CD1c-positive myeloid dendritic cell (primary cell): ENCODE data around the gene PRKN.

Source experiments
- DNase-seq: peaks from one replicate; pipeline ENCODE4 v3.0.0-alpha.2; 2016; ENCODE audit errors: extremely low spot score

Gene PRKN

DNA sequence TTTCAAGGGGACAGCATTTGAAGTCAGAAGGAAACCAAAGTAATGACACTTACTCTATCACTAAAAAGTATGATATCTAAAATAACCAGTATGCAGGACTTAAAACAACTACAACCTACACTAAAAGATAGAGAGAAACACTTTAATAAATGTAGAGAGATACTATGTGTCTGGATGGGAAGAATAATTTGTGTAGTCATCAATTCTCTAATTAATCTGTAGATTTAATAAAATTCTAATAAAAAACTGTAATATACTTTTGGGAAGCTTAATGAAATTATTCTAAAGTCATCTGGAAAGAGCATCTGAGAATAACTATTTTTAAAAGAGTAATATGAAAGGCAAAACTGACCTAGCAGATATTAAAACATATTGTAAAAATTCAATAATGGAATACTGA lies 52.1 kb downstream of the PRKN start:
- DNase-seq: no peak

DNA sequence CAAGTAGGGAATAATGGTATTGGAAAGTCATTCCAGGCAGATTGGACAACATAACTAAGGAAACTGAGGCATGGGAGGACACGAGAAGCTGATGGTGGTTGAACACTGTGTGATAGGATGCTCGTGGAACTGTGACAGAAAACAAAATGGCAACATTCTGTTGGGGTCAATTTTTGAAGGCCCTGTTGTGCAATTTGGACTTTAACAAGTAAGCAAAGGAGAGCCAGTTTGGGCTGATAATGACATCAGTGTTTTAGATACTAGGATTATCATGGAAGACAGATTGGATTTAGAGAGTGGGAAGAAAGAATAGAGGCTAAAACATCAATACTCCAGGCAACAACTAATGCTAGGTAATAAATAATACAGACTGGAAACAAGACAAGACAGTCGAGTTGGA lies 53.1 kb downstream of the PRKN start:
- no peak for DNase-seq

GRCh38 chr6:162671580-162672165 lies 55.9 kb downstream of the PRKN start:
- DNase-seq: no peak

- no peak for DNase-seq
These were observed 57.2 kb downstream of the PRKN start for GRCh38 chr6:162670345-162670744.

GRCh38 chr6:162666246-162666645 lies 61.3 kb downstream of the PRKN start:
- no peak for DNase-seq

DNA sequence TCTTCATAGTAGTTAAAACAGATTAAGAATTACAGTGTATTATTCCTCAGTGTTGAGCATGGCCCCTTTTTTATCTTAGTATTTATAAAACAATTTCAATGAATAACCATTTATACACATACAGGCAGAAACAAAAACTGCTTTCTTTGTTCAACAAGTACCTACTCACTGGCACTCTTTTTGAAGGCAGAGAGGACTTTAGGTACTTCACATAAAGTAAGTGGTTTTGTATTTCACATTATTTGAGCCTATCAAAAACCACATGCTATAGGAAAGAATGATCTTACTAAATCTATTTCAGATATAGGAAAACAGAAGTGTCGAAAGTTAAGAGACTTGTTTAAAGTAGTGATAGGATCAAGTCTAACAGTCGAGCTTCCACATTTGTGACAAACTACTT lies 73.8 kb downstream of the PRKN start:
- no peak for DNase-seq

DNA sequence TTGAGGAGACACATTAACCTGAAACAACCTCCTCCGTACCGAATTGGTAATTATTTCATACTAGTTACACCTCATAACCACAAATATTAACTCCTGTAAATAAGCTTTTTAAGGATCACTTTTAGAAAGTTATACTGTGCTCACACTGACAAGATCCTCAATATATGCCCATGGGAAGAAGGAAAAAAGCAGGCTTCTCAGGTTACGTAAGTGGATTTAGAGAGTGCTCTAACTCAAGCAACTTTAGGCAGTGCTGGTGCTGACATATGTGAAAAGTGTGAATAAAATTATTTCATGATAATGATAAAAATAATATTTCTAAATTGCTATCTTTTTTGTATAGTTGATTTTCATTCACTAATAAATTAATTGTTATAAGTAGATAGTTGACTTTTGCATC lies 76.1 kb downstream of the PRKN start:
- no peak for DNase-seq

- no peak for DNase-seq
These were observed 78.3 kb downstream of the PRKN start for GRCh38 chr6:162649271-162649670.

- DNase-seq: no peak
These were observed 83.4 kb downstream of the PRKN start for GRCh38 chr6:162644153-162644552.

GRCh38 chr6:162640756-162641155 lies 86.8 kb downstream of the PRKN start:
- DNase-seq: no peak

DNA sequence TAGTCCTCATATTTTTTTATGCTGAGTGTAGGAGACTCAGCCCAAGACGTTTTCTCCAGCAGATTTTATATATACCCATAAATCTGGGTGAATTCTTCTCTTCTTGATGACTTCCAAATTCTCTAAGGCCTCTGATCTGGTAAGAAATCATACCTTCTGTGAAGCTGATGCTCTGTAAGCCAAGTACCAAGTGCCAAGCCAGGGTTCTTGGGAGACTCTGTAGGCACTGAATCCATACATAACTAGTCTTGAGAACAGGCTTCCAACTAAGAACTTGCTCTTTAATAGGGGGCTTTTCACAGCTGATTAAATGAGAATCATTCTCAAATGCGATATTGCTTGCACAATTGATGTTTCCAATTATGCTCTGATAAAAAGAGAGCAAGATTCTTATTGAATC lies 87.6 kb downstream of the PRKN start:
- DNase-seq: no peak

DNA sequence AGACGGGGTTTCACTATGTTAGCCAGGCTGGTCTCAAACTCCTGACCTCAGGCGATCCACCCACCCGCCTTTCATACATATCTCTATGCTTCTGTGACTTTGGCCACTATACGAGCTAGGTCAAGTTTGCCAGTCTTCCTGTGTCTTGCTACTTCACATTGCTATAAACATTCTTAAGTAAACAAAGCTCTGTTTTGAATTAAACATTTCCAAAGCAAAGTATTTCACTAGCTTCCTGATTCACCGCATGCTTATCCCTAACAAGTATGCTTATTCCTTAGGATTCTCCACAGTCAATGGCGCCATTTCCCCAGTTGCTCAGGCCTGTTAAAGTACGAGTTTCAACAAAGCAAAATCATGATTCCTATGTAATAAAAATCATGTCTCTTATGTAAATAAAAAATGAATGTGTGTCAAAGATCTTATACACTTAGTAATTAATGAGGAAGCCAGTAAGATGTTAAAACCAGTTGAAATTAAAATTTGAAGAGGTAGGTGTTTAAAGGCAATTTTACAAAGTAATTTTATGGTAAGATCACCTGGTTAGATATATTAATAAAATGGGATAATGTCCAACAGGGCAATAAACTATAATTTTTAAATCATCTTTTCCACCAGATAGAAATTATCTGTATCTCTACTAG lies 88.5 kb downstream of the PRKN start:
- DNase-seq: no peak

DNA sequence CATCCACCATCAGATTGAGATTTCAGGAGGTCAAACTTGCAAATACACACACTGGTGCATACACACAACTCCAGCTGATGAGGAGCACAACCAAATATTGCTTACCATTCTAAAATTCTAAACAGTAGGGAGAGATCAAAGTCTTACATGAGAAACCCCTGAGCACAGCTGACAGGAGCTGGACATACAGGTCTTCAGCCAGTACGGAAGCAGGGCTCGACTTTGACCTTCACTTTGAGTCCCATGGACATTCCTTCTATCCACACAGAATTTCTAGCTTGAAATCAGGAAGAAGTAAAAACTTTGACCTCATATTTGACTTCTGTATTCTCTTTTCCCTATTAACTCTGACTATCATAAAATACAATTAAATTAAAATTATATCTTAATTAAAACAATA lies 90.2 kb downstream of the PRKN start:
- no peak for DNase-seq

DNA sequence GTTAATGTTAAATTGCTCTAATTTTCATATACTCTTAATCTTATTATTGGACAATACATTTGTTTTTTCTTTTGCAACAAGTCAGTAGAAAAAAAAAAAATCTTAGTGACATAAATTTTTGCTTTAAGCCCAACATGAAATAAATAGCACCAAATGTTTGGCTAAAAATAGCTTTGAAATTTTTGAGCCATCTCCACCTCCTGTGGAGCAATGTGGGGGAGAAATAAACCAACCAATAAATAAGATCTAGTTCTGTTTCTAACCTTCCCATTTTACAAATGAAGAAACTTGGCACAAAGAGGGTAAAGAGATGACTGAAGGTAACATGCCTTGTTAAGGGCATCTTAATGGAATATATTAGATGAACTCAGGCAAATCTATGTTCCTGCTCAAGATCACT lies 91.4 kb downstream of the PRKN start:
- no peak for DNase-seq

- DNase-seq: no peak
These were observed 96.0 kb downstream of the PRKN start for GRCh38 chr6:162631546-162631945.

DNA sequence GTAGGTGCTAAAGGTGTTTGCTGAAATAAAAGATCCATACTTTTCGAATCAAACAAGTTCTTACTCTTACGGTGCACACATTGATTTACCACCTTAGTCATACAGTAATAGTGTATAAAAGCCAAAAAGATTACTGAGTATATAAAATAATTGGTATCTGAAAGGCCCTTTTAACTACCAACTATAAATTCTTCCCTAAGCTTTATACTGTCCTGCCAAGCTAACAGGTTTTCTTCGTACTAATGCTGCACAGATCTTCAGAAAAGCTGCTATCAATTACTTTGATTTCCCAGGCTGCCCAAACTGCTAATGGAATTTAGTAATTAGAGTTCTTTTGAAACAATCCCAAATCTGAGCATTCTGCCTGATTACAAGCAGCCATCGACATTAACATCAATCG lies 97.5 kb downstream of the PRKN start:
- DNase-seq: no peak

GRCh38 chr6:162627825-162628224 lies 99.7 kb downstream of the PRKN start:
- DNase-seq: no peak

DNA sequence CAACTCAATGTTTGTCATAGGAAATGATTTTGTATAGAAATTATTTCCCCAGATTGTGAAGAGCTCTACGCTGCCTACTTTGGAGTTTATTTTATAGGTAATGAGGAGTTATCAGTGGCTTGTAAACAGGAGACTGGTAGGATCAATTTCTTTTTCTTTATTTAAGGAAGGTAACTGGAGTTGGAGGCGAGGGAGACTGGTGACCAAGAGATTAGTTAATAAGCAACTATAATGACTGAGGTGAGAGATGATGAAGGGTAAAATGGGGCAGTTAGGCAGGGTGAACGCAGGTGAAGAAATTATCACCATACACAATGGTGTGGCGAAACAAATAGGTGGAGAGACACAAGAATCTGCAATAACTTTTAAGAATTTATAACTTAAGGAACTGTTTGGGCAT lies 100.2 kb downstream of the PRKN start:
- DNase-seq: no peak

DNA sequence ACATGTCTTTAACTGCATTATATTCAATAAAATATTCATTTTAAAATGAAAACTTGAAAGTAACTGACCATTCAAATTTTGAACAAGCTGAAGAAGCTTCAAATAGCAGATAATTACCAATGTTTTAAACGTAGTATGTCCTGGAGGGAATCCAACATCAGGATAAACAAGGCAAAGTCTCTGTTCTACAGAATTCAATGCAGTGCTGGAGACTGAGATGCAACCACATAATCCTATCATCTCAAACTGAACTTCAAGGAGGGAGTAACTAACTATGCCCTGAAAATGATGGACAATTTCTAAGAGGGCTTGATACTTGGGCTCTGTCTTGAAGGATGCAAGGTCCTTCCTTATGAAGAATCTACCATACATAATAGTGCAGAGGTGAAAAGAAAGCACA lies 100.7 kb downstream of the PRKN start:
- DNase-seq: no peak

GRCh38 chr6:162625846-162626540 lies 101.6 kb downstream of the PRKN start:
- DNase-seq: no peak

- DNase-seq: no peak
These were observed 105.0 kb downstream of the PRKN start for GRCh38 chr6:162622572-162622971.

DNA sequence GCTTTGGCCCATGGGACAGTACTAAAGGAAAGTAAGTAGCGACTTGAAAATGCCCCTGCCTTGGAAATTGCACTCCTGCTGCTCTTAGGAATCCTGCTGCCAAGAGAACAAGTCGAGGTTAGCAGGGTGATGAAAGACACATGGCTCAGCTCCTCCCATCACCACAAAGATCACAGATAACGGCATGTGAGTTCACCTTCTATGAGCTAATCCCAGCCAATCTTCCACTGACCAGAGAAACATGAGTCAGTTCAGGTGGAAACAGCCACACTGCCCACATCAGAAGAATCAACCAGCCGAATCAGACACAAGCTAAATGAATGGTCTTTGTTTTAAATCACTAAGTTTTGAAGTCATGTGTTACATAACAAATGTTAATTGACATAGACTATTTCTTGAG lies 106.3 kb downstream of the PRKN start:
- no peak for DNase-seq

DNA sequence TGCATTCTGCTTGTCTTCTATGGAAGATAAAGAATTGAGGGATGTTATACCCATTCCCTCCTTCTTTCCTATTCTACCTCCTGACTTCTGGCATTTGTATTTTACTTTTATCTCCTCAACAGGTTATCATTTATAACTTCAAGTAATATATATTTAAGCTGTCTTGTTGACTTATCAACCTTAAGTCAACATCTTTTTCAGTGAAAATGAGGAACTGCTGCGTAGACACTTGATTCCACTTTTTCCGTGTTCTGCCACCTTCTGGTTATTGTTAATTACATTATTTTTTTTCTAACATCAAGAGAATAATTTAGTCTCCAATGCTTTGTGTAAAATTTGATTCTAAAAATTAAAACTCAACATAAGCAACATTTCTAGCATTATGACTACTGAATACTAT lies 107.5 kb downstream of the PRKN start:
- no peak for DNase-seq
